GM15510 (cell line): ENCODE measurements around the gene FSTL4.

Experiments
- POLR2A ChIP-seq: IDR thresholded peaks from 3 replicates; pipeline ENCODE4 v1.6.1; 2011; ENCODE audit warnings: borderline replicate concordance; ENCODE audit not compliant: insufficient read length; ENCODE audit errors: extremely low read depth

The FSTL4 gene

GRCh38 chr5:133432956-133433532, 179.3 kb downstream of the FSTL4 start:
- TF ChIP-seq POLR2A: no peak

- TF ChIP-seq POLR2A: no peak
Measured at GRCh38 chr5:133431326-133431865, 180.9 kb downstream of the FSTL4 start.

- no peak for TF ChIP-seq POLR2A
Measured at GRCh38 chr5:133430095-133430494, 182.2 kb downstream of the FSTL4 start.

GRCh38 chr5:133429046-133429445, 183.3 kb downstream of the FSTL4 start:
- no peak for TF ChIP-seq POLR2A

- TF ChIP-seq POLR2A: no peak
Measured at GRCh38 chr5:133428072-133428660, 184.2 kb downstream of the FSTL4 start.

DNA sequence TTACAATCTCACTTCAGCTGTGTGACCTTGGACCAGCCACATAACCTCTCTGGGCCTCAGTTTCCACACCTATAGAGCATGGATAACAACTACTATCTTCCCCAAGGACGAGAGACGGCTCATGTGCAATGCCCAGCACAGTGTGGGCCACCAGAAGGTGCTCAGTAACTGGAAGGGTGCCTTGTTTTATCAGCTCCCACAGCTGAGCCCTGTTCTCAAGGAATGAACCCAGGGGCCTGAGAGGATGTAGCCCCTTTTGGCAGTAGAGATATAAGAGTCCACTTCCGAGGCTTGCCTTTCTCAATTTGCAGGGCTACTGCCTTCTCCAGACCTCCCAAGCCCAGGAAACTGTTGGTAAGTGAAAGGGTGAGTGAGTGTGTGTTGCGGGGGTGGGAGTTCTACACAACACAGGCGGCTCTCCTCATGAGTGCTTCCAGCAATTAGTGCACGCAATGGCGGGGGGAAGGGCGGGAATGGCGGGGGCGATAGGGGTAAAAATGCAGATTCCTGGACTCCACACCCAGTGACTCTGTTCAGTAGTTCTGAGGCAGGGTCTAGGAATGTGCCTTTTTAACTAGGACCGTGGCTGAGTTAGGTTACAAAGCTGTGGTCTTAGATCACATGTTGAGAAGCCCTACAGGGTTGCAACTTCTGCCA, 185.1 kb downstream of the FSTL4 start:
- TF ChIP-seq POLR2A: no peak

DNA sequence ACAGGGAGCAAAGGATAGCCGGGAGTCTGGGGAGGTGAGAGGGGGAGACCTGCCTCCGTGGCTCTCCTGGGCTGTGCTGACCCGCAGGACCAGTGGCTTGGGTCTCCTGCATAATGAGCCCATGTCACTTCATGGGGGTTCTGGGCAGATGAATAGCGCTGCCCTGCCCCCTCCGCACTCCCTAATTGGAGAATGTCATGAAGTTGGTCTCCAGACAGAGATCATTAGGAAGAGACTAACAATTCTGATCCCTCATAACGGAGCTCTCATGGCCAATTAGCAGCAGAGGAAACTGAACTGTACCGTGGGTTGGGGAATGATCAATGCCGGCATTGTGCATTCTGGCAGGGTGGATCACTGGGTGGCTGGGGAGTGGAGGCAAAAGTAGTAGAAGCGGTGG, 186.1 kb downstream of the FSTL4 start:
- no peak for TF ChIP-seq POLR2A

GRCh38 chr5:133425764-133426163, 186.6 kb downstream of the FSTL4 start:
- TF ChIP-seq POLR2A: no peak

- no peak for TF ChIP-seq POLR2A
Measured at GRCh38 chr5:133425222-133425621, 187.1 kb downstream of the FSTL4 start.

- TF ChIP-seq POLR2A: no peak
Measured at GRCh38 chr5:133423618-133424282, 188.6 kb downstream of the FSTL4 start.

- TF ChIP-seq POLR2A: no peak
Measured at GRCh38 chr5:133423011-133423617, 189.2 kb downstream of the FSTL4 start.

- no peak for TF ChIP-seq POLR2A
Measured at GRCh38 chr5:133421806-133422205, 190.5 kb downstream of the FSTL4 start.

- TF ChIP-seq POLR2A: no peak
Measured at GRCh38 chr5:133421394-133421793, 190.9 kb downstream of the FSTL4 start.

GRCh38 chr5:133420440-133421301, 191.7 kb downstream of the FSTL4 start:
- no peak for TF ChIP-seq POLR2A
